UCSD-AML1 (cell line): ENCODE data around the gene GAMT.
"Not testable (repeated sequence)": the region's sequence is repeated elsewhere in the genome, so short reads cannot be mapped to it uniquely, and the experiment has no call there.

ENCODE experiments used
- DNase-seq: peaks from one replicate; lab custom pipeline; 2025; ENCODE audit not compliant: unreplicated experiment; lab: John Stamatoyannopoulos, UW

The GAMT gene

GRCh38 chr19:1434040-1434366 is 32.7 kb upstream of the GAMT start:
- DNase-seq = no peak

- no peak for DNase-seq
Observed at GRCh38 chr19:1433119-1434039, 32.0 kb upstream of the GAMT start.

- no peak for DNase-seq
Observed at GRCh38 chr19:1432507-1432887, 31.2 kb upstream of the GAMT start.

- no peak for DNase-seq
Observed at GRCh38 chr19:1431759-1432506, 30.6 kb upstream of the GAMT start.

GRCh38 chr19:1430246-1430645 is 28.9 kb upstream of the GAMT start:
- DNase-seq = no peak

GRCh38 chr19:1429750-1430149 is 28.4 kb upstream of the GAMT start:
- no peak for DNase-seq

- DNase-seq = no peak
Observed at GRCh38 chr19:1428738-1429391, 27.5 kb upstream of the GAMT start.

- DNase-seq = no peak
Observed at GRCh38 chr19:1427221-1427920, 26.0 kb upstream of the GAMT start.

- DNase-seq = no peak
Observed at GRCh38 chr19:1426736-1427135, 25.4 kb upstream of the GAMT start.

GRCh38 chr19:1425902-1426301 is 24.6 kb upstream of the GAMT start:
- DNase-seq = no peak

- DNase-seq = no peak
Observed at GRCh38 chr19:1425102-1425837, 23.9 kb upstream of the GAMT start.

GRCh38 chr19:1424192-1424955 is 23.0 kb upstream of the GAMT start:
- no peak for DNase-seq

- DNase-seq = no peak
Observed at GRCh38 chr19:1423436-1424191, 22.3 kb upstream of the GAMT start.

- DNase-seq = no peak
Observed at GRCh38 chr19:1422943-1423342, 21.6 kb upstream of the GAMT start.

- no peak for DNase-seq
Observed at GRCh38 chr19:1422360-1422759, 21.0 kb upstream of the GAMT start.

- no peak for DNase-seq
Observed at GRCh38 chr19:1421958-1422305, 20.6 kb upstream of the GAMT start.

GRCh38 chr19:1421218-1421957 is 20.0 kb upstream of the GAMT start:
- no peak for DNase-seq

- DNase-seq = no peak
Observed at GRCh38 chr19:1420590-1420989, 19.2 kb upstream of the GAMT start.

GRCh38 chr19:1420085-1420484 is 18.7 kb upstream of the GAMT start:
- not testable (repeated sequence) for DNase-seq
